Measurements from ENCODE around the gene E2F8.

GRCh38 chr11:19279451-19279850, 38.7 kb upstream of the E2F8 start:
- TF ChIP-seq JUND (IDR thresholded peaks at IDR 0.05; ENCODE audit: low read depth, low read length) (no peak), POLR2AphosphoS5 (IDR thresholded peaks at IDR 0.05; ENCODE audit: low read length) (no peak), CTCF (IDR thresholded peaks at IDR 0.05 in 2 of 3, conservative IDR thresholded peaks at IDR 0.05 in 1 of 3; ENCODE audit: control insufficient read depth in 2 of 3, extremely low read depth in 1 of 3, insufficient read depth in 1 of 3, low read depth in 3 of 3, low read length in 3 of 3) (no peak), POLR2A (IDR thresholded peaks at IDR 0.05; ENCODE audit: low read depth, low read length) (no peak), NFIC (IDR thresholded peaks at IDR 0.05; ENCODE audit: low read depth, low read length) (no peak), E2F8 (IDR thresholded peaks at IDR 0.05; ENCODE audit: low read depth, partially characterized antibody) (no peak), ZNF217 (IDR thresholded peaks at IDR 0.05) (no peak), RBBP5 (conservative IDR thresholded peaks at IDR 0.05) (no peak), EP300 (IDR thresholded peaks at IDR 0.05; ENCODE audit: borderline replicate concordance in 1 of 2, control insufficient read depth in 1 of 2, low read depth in 2 of 2, low read length in 2 of 2) (no peak), SUPT20H (IDR thresholded peaks at IDR 0.05; ENCODE audit: borderline replicate concordance, control insufficient read depth, low read depth, low read length) (no peak), USF1 (IDR thresholded peaks at IDR 0.05; ENCODE audit: borderline replicate concordance, extremely low read length, insufficient read depth, low read depth, low read length) (no peak), FOS (IDR thresholded peaks at IDR 0.05; ENCODE audit: borderline replicate concordance, extremely low read depth, insufficient read length) (no peak), EZH2 (IDR thresholded peaks at IDR 0.05; ENCODE audit: borderline replicate concordance, control insufficient read depth, low read depth, low read length) (no peak)
